Neural cell (in vitro differentiated cells): Measurements from ENCODE around the gene IER3. TPM values are rescaled to one million over a fixed set of nuclear protein-coding genes. Genes with fewer than 3 reads are reported as not detected.

Experiments used
- H2AFZ ChIP-seq: fragments of 200-600, 300-800 bp; sonication (generic), shearing (Covaris generic); 2 replicates; pipeline ENCODE4 v1.6.0; 2014; ENCODE audit warnings: low read depth, mild to moderate bottlenecking, antibody characterized with exemption, low read length, moderate library complexity
- H3F3A ChIP-seq: fragments of 200-600 bp; shearing (Covaris generic); 2 replicates; pipeline ENCODE4 v1.6.1; 2016; ENCODE audit warnings: mild to moderate bottlenecking, moderate library complexity, mixed read lengths, antibody characterized with exemption, low read length; ENCODE audit not compliant: insufficient read depth, poor library complexity, severe bottlenecking
- H3K27ac ChIP-seq: fragments of 200-600, 300-800 bp; sonication (generic), shearing (Covaris generic); 2 replicates; pipeline ENCODE4 v1.5.1; 2014; ENCODE audit warnings: mild to moderate bottlenecking, low read length, moderate library complexity
- H3K27me3 ChIP-seq: fragments of 300-800, 200-600 bp; sonication (generic), shearing (Covaris generic); 2 replicates; pipeline ENCODE4 v1.6.0; 2014; ENCODE audit warnings: mild to moderate bottlenecking, low read depth, low read length, moderate library complexity; ENCODE audit not compliant: insufficient read depth
- H3K36me3 ChIP-seq: fragments of 300-800, 200-600 bp; sonication (generic), shearing (Covaris generic); 2 replicates; pipeline ENCODE4 v1.5.1; 2014; ENCODE audit warnings: mild to moderate bottlenecking, antibody characterized with exemption, low read length, moderate library complexity; ENCODE audit not compliant: insufficient read depth
- H3K4me2 ChIP-seq: fragments of 300-800, 200-600 bp; sonication (generic), shearing (Covaris generic); 2 replicates; pipeline ENCODE4 v1.6.0; 2014; ENCODE audit warnings: mild to moderate bottlenecking, low read length
- H3K4me3 ChIP-seq: fragments of 300-800, 200-600 bp; sonication (generic), shearing (Covaris generic); 2 replicates; pipeline ENCODE4 v1.5.1; 2014; ENCODE audit warnings: mild to moderate bottlenecking, low read length, moderate library complexity
- H3K79me2 ChIP-seq: fragments of 200-600 bp; shearing (Covaris generic); replicated peaks from 2 replicates; pipeline ENCODE4 v1.6.0; 2014; ENCODE audit warnings: mild to moderate bottlenecking, low read length, moderate library complexity; ENCODE audit not compliant: insufficient read depth
- H3K9ac ChIP-seq: fragments of 300-800, 200-600 bp; sonication (generic), shearing (Covaris generic); 2 replicates; pipeline ENCODE4 v1.6.1; 2016; ENCODE audit warnings: mild to moderate bottlenecking, low read length, mixed read lengths
- H3K9me2 ChIP-seq: fragments of 200-600 bp; shearing (Covaris generic); 2 replicates; pipeline ENCODE4 v1.6.1; 2016; ENCODE audit warnings: mild to moderate bottlenecking, low read length, mixed read lengths; ENCODE audit not compliant: insufficient read depth
- H3K9me3 ChIP-seq: fragments of 200-600, 300-800 bp; sonication (generic), shearing (Covaris generic); 2 replicates; pipeline ENCODE4 v1.6.1; 2016; ENCODE audit warnings: mild to moderate bottlenecking, mixed run types, low read length, moderate library complexity, mixed read lengths
- H4K20me1 ChIP-seq: fragments of 200-600 bp; shearing (Covaris generic); 2 replicates; pipeline ENCODE4 v1.6.1; 2016; ENCODE audit warnings: mild to moderate bottlenecking, mixed run types; ENCODE audit not compliant: insufficient read depth
- EP300 ChIP-seq: fragments of 450-650 bp; conservative IDR thresholded peaks from 2 replicates; pipeline ENCODE4 v1.6.1; 2014; ENCODE audit warnings: antibody characterized with exemption, mild to moderate bottlenecking, moderate library complexity; ENCODE audit not compliant: poor library complexity, severe bottlenecking
- EZH2 ChIP-seq: fragments of 200-600, 300-800 bp; shearing (Covaris generic), sonication (generic); IDR thresholded peaks from 2 replicates; pipeline ENCODE4 v1.6.1; 2014; ENCODE audit warnings: antibody characterized with exemption, low read length, borderline replicate concordance, mild to moderate bottlenecking; ENCODE audit not compliant: insufficient read depth, poor library complexity, severe bottlenecking
- MXI1 ChIP-seq: fragments of 450-650 bp; conservative IDR thresholded peaks from 2 replicates; pipeline ENCODE4 v1.6.1; 2014; ENCODE audit warnings: antibody characterized with exemption, mild to moderate bottlenecking; ENCODE audit not compliant: poor library complexity, severe bottlenecking
- POLR2AphosphoS5 ChIP-seq: IDR thresholded peaks from 2 replicates; pipeline ENCODE4 v1.6.1; 2012
- RAD21 ChIP-seq: fragments of 450-650 bp; conservative IDR thresholded peaks from 2 replicates; pipeline ENCODE4 v1.6.1; 2014; ENCODE audit warnings: antibody characterized with exemption, mild to moderate bottlenecking, moderate library complexity
- REST ChIP-seq: IDR thresholded peaks from 2 replicates; pipeline ENCODE4 v1.6.1; 2012; ENCODE audit warnings: borderline replicate concordance
- SMC3 ChIP-seq: fragments of 450-650 bp; conservative IDR thresholded peaks from 2 replicates; pipeline ENCODE4 v1.6.1; 2014; ENCODE audit warnings: antibody characterized with exemption, mild to moderate bottlenecking, moderate library complexity; ENCODE audit not compliant: poor library complexity
- TAF1 ChIP-seq: IDR thresholded peaks from 2 replicates; pipeline ENCODE4 v1.6.1; 2012; ENCODE audit warnings: low read depth
- polyA plus RNA-seq: library from polyadenylated mRNA; depleted of rRNA; stranded (reverse); fragments of >200 nt; gene quantifications from 2 replicates; pipeline ENCODE4 v1.2.3, GENCODE V29; 2014
- TF ChIP-seq, protein P1 (sequence below): fragments of 450-650 bp; IDR thresholded peaks from 2 replicates; pipeline ENCODE4 v1.5.1; 2014; ENCODE audit warnings: antibody characterized with exemption, mild to moderate bottlenecking, moderate library complexity; ENCODE audit not compliant: poor library complexity, severe bottlenecking

Gene IER3
- polyA plus RNA-seq, 1 donor from 2014 or later, result 3.0 TPM

DNA sequence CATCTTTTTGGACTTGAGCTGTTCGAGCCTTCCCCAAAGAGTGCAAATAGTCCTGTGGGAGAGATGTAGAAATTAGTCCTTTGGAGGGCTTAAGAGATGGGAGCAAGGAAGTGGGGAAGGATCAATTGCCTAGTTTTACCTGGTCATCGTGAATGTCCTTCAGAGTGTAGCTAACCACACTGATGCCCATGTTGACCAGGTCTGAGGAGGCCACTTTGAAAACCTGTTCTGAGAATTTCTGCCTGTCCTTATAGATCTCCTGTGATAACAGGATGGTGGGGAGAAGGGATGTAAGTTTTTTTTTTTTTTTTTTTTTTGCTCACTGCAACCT, 3.8 kb downstream of the IER3 start (continued):
- TF ChIP-seq REST (no peak), SMC3 (no peak), POLR2AphosphoS5 (no peak), MXI1 (no peak)

GRCh38 chr6:30738532-30738931, 5.8 kb downstream of the IER3 start:
- Histone ChIP-seq H3K9me2 (no peaks in the 10 kb centered on the region), H3K4me3 (no peak overlapping the region), H3K36me3 (no peaks in the 10 kb centered on the region), H3K9ac (no peak overlapping the region), H3K27me3 (peaks cover 4% of the 10 kb centered on the region), H3K27ac (no peak overlapping the region), H3K9me3 (no peaks in the 10 kb centered on the region), H3F3A (no peaks in the 10 kb centered on the region), H3K4me2 (no peak overlapping the region), H3K79me2 (peaks cover 14% of the 10 kb centered on the region), H2AFZ (no peak overlapping the region), H4K20me1 (no peaks in the 10 kb centered on the region)
- TF ChIP-seq RAD21 (no peak), MXI1 (no peak), SMC3 (no peak), REST (no peak), EZH2 (no peak), POLR2AphosphoS5 (no peak), TAF1 (no peak), EP300 (no peak)
- TF ChIP-seq, protein P1, sequence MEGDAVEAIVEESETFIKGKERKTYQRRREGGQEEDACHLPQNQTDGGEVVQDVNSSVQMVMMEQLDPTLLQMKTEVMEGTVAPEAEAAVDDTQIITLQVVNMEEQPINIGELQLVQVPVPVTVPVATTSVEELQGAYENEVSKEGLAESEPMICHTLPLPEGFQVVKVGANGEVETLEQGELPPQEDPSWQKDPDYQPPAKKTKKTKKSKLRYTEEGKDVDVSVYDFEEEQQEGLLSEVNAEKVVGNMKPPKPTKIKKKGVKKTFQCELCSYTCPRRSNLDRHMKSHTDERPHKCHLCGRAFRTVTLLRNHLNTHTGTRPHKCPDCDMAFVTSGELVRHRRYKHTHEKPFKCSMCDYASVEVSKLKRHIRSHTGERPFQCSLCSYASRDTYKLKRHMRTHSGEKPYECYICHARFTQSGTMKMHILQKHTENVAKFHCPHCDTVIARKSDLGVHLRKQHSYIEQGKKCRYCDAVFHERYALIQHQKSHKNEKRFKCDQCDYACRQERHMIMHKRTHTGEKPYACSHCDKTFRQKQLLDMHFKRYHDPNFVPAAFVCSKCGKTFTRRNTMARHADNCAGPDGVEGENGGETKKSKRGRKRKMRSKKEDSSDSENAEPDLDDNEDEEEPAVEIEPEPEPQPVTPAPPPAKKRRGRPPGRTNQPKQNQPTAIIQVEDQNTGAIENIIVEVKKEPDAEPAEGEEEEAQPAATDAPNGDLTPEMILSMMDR, result no peak
